CD8-positive, alpha-beta memory T cell (primary cell): ENCODE measurements around the gene PRRX1. TPM values are rescaled to one million over a fixed set of nuclear protein-coding genes. Genes with fewer than 3 reads are reported as not detected.

Experiments used
- CTCF ChIA-PET: fragments of 350-600 bp; sonication (Branson Sonifier 250); formaldehyde crosslinking; loops from one replicate; lab custom pipeline; 2021; ENCODE audit warnings: antibody characterized with exemption; lab: Charles Lee
- POLR2A ChIA-PET: fragments of 350-600 bp; sonication (Branson Sonifier 250); formaldehyde crosslinking; loops from one replicate; lab custom pipeline; 2021; ENCODE audit warnings: antibody characterized with exemption; lab: Charles Lee
- DNase-seq, 5 donors: peaks; one replicate each; pipeline versions ENCODE4 v3.0.0 to v3.0.0-alpha.2; 2020 to 2022; ENCODE audit warnings: mixed read lengths in 1 of 5
- H3K27ac ChIP-seq: one replicate; pipeline ENCODE4 v1.7.0; 2013; ENCODE audit warnings: low read depth, mild to moderate bottlenecking, low read length, moderate library complexity
- H3K27me3 ChIP-seq: 2 replicates; pipeline ENCODE4 v1.7.0; 2013; ENCODE audit warnings: low read length, mild to moderate bottlenecking; ENCODE audit not compliant: insufficient read depth, poor library complexity, severe bottlenecking
- H3K36me3 ChIP-seq: 2 replicates; pipeline ENCODE4 v1.7.0; 2013; ENCODE audit warnings: mild to moderate bottlenecking, low read length, moderate library complexity; ENCODE audit not compliant: insufficient read depth
- H3K4me1 ChIP-seq: 2 replicates; pipeline ENCODE4 v1.7.0; 2013; ENCODE audit warnings: mild to moderate bottlenecking, low read length, moderate library complexity; ENCODE audit not compliant: insufficient read depth
- H3K4me3 ChIP-seq: 2 replicates; pipeline ENCODE4 v1.7.0; 2013; ENCODE audit warnings: mild to moderate bottlenecking, low read length
- H3K9me3 ChIP-seq: 2 replicates; pipeline ENCODE4 v1.7.0; 2013; ENCODE audit warnings: mild to moderate bottlenecking, low read length
- H3K27ac Mint-ChIP-seq, 8 donors: one replicate each; pipeline ENCODE4 v1.8.0; 2020 to 2021; ENCODE audit warnings: mixed read lengths in 8 of 8, mild to moderate bottlenecking in 6 of 8, inconsistent platforms in 3 of 8, moderate library complexity in 3 of 8
- H3K27me3 Mint-ChIP-seq, 2 donors: one replicate each; pipeline ENCODE4 v1.8.0; 2020 to 2021; ENCODE audit warnings: mixed read lengths in 2 of 2, mild to moderate bottlenecking in 1 of 2, moderate library complexity in 1 of 2
- H3K36me3 Mint-ChIP-seq, 3 donors: one replicate each; pipeline ENCODE4 v1.8.0; 2020 to 2021; ENCODE audit warnings: mixed read lengths in 3 of 3, inconsistent platforms in 1 of 3, mild to moderate bottlenecking in 1 of 3
- H3K4me1 Mint-ChIP-seq, 3 donors: one replicate each; pipeline ENCODE4 v1.8.0; 2020 to 2021; ENCODE audit warnings: mixed read lengths in 3 of 3, inconsistent platforms in 1 of 3, mild to moderate bottlenecking in 1 of 3
- H3K4me3 Mint-ChIP-seq, 7 donors: one replicate each; pipeline ENCODE4 v1.8.0; 2020 to 2021; ENCODE audit warnings: mixed read lengths in 7 of 7, mild to moderate bottlenecking in 6 of 7, moderate library complexity in 4 of 7, inconsistent platforms in 2 of 7
- H3K9me3 Mint-ChIP-seq, 5 donors: one replicate each; pipeline ENCODE4 v1.8.0; 2020 to 2022; ENCODE audit warnings: mixed read lengths in 5 of 5, mild to moderate bottlenecking in 3 of 5, moderate library complexity in 2 of 5, inconsistent platforms in 1 of 5
- polyA plus RNA-seq: library from polyadenylated mRNA; unstranded; fragments of 300-500 nt; fragmentation: Illumina TruSeq; gene quantifications from one replicate; pipeline ENCODE4 v1.2.3, GENCODE V29; 2021
- total RNA-seq, 2 experiments: library from RNA; stranded (reverse); gene quantifications; one replicate each; pipeline ENCODE4 v1.2.3, GENCODE V29; 2021

PRRX1 gene
- total and polyA plus RNA-seq, 3 experiments from 2014 or later, result not detected

- Histone ChIP-seq H3K9me3 (no peaks in the 10 kb centered on the region), H3K27me3 (no peaks in the 10 kb centered on the region), H3K4me1 (no peaks in the 10 kb centered on the region), H3K36me3 (no peaks in the 10 kb centered on the region), H3K27ac (no peak overlapping the region), H3K4me3 (no peak overlapping the region)
- no peaks in the 10 kb centered on the region for H3K36me3 Mint-ChIP-seq
- no peaks in the 10 kb centered on the region for H3K4me1 Mint-ChIP-seq
- no peak overlapping the region for H3K4me3 Mint-ChIP-seq
- no peaks in the 10 kb centered on the region for H3K9me3 Mint-ChIP-seq
- ChIA-PET CTCF (no interaction called here), POLR2A (no interaction called here)
- no peak overlapping the region for H3K27ac Mint-ChIP-seq
- peaks cover 6 to 21% of the 10 kb centered on the region in 2 donors for H3K27me3 Mint-ChIP-seq
- no peak for DNase-seq
Observed at GRCh38 chr1:170731566-170732251, 67.8 kb downstream of the PRRX1 start.

- no peaks in the 10 kb centered on the region for H3K9me3 ChIP-seq
Observed at GRCh38 chr1:170732252-170732588, 68.3 kb downstream of the PRRX1 start.

GRCh38 chr1:170734412-170735175 is 70.7 kb downstream of the PRRX1 start:
- ChIA-PET POLR2A (no interaction called here), CTCF (no interaction called here)
- Mint-ChIP-seq H3K4me1 (no peaks in the 10 kb centered on the region), H3K27ac (no peak overlapping the region), H3K9me3 (no peaks in the 10 kb centered on the region), H3K4me3 (no peak overlapping the region), H3K27me3 (peaks cover 10 to 24% of the 10 kb centered on the region in 2 donors), H3K36me3 (no peaks in the 10 kb centered on the region)
- Histone ChIP-seq H3K27ac (no peak overlapping the region), H3K36me3 (no peaks in the 10 kb centered on the region), H3K9me3 (no peaks in the 10 kb centered on the region), H3K4me3 (no peak overlapping the region), H3K27me3 (no peaks in the 10 kb centered on the region), H3K4me1 (no peaks in the 10 kb centered on the region)
- DNase-seq, result no peak

More at GRCh38 chr1:170732252-170732588, 68.3 kb downstream of the PRRX1 start:
- ChIA-PET CTCF (no interaction called here), POLR2A (no interaction called here)
- Mint-ChIP-seq H3K9me3 (no peaks in the 10 kb centered on the region), H3K27me3 (peaks cover 5 to 20% of the 10 kb centered on the region in 2 donors), H3K4me3 (no peak overlapping the region), H3K36me3 (no peaks in the 10 kb centered on the region), H3K27ac (no peak overlapping the region), H3K4me1 (no peaks in the 10 kb centered on the region)
- Histone ChIP-seq H3K4me3 (no peak overlapping the region), H3K4me1 (no peaks in the 10 kb centered on the region), H3K27ac (no peak overlapping the region), H3K36me3 (no peaks in the 10 kb centered on the region), H3K27me3 (no peaks in the 10 kb centered on the region)
- DNase-seq, result no peak

GRCh38 chr1:170735366-170736263 is 71.7 kb downstream of the PRRX1 start:
- no peaks in the 10 kb centered on the region for H3K36me3 ChIP-seq
- ChIA-PET POLR2A (no interaction called here), CTCF (no interaction called here)
- Mint-ChIP-seq H3K27me3 (peaks cover 11 to 24% of the 10 kb centered on the region in 2 donors), H3K27ac (peak overlapping the region in 1 of 8 donors; percentile 1), H3K9me3 (peaks cover 0 to 3% (median 0%) of the 10 kb centered on the region in 5 donors), H3K4me1 (no peaks in the 10 kb centered on the region), H3K36me3 (no peaks in the 10 kb centered on the region), H3K4me3 (no peak overlapping the region)
- no peaks in the 10 kb centered on the region for H3K9me3 ChIP-seq
- DNase-seq, result no peak
- H3K4me1 ChIP-seq, result no peaks in the 10 kb centered on the region
- H3K27ac ChIP-seq, result no peak overlapping the region
- H3K4me3 ChIP-seq, result no peak overlapping the region
- H3K27me3 ChIP-seq, result no peaks in the 10 kb centered on the region

- Mint-ChIP-seq H3K27ac (no peak overlapping the region), H3K27me3 (peaks cover 16 to 24% of the 10 kb centered on the region in 2 donors), H3K4me3 (no peak overlapping the region), H3K9me3 (peaks cover 0 to 9% (median 4%) of the 10 kb centered on the region in 5 donors), H3K36me3 (no peaks in the 10 kb centered on the region), H3K4me1 (no peaks in the 10 kb centered on the region)
- DNase-seq, result no peak
- Histone ChIP-seq H3K27ac (no peak overlapping the region), H3K4me3 (no peak overlapping the region), H3K4me1 (no peaks in the 10 kb centered on the region), H3K27me3 (no peaks in the 10 kb centered on the region), H3K9me3 (no peaks in the 10 kb centered on the region), H3K36me3 (no peaks in the 10 kb centered on the region)
- POLR2A ChIA-PET, result no interaction called here
- CTCF ChIA-PET, result no interaction called here
Observed at GRCh38 chr1:170739803-170740202, 75.9 kb downstream of the PRRX1 start.

- no peak for DNase-seq
- no peak overlapping the region for H3K4me3 ChIP-seq
- H3K36me3 ChIP-seq, result no peaks in the 10 kb centered on the region
- Mint-ChIP-seq H3K36me3 (no peaks in the 10 kb centered on the region), H3K4me1 (no peaks in the 10 kb centered on the region), H3K9me3 (peaks cover 0 to 9% (median 5%) of the 10 kb centered on the region in 5 donors), H3K4me3 (no peak overlapping the region), H3K27me3 (peaks cover 11 to 15% of the 10 kb centered on the region in 2 donors), H3K27ac (no peak overlapping the region)
- no peak overlapping the region for H3K27ac ChIP-seq
- no peaks in the 10 kb centered on the region for H3K9me3 ChIP-seq
- ChIA-PET POLR2A (no interaction called here), CTCF (no interaction called here)
- H3K27me3 ChIP-seq, result no peaks in the 10 kb centered on the region
- no peaks in the 10 kb centered on the region for H3K4me1 ChIP-seq
Observed at GRCh38 chr1:170741678-170742077, 77.7 kb downstream of the PRRX1 start.

- no peaks in the 10 kb centered on the region for H3K36me3 Mint-ChIP-seq
- H3K9me3 Mint-ChIP-seq, result peaks cover 0 to 9% (median 5%) of the 10 kb centered on the region in 5 donors
- H3K4me3 Mint-ChIP-seq, result no peak overlapping the region
- H3K9me3 ChIP-seq, result no peaks in the 10 kb centered on the region
- H3K4me1 ChIP-seq, result no peaks in the 10 kb centered on the region
- ChIA-PET CTCF (no interaction called here), POLR2A (no interaction called here)
- H3K27me3 ChIP-seq, result no peaks in the 10 kb centered on the region
- H3K4me1 Mint-ChIP-seq, result no peaks in the 10 kb centered on the region
- no peaks in the 10 kb centered on the region for H3K36me3 ChIP-seq
- no peak overlapping the region for H3K4me3 ChIP-seq
- DNase-seq, result no peak
- H3K27me3 Mint-ChIP-seq, result peaks cover 4 to 16% of the 10 kb centered on the region in 2 donors
- H3K27ac Mint-ChIP-seq, result no peak overlapping the region
- H3K27ac ChIP-seq, result no peak overlapping the region
Observed at GRCh38 chr1:170742600-170742999, 78.7 kb downstream of the PRRX1 start.

- CTCF ChIA-PET, result no interaction called here
- Histone ChIP-seq H3K4me1 (no peaks in the 10 kb centered on the region), H3K4me3 (no peak overlapping the region), H3K27ac (no peak overlapping the region), H3K27me3 (no peaks in the 10 kb centered on the region), H3K9me3 (no peaks in the 10 kb centered on the region), H3K36me3 (no peaks in the 10 kb centered on the region)
- H3K4me1 Mint-ChIP-seq, result no peaks in the 10 kb centered on the region
- POLR2A ChIA-PET, result no interaction called here
- peaks cover 0 to 9% (median 5%) of the 10 kb centered on the region in 5 donors for H3K9me3 Mint-ChIP-seq
- no peak overlapping the region for H3K4me3 Mint-ChIP-seq
- no peaks in the 10 kb centered on the region for H3K36me3 Mint-ChIP-seq
- H3K27me3 Mint-ChIP-seq, result peaks cover 0 to 16% of the 10 kb centered on the region in 2 donors
- DNase-seq, result no peak
- no peak overlapping the region for H3K27ac Mint-ChIP-seq
Observed at GRCh38 chr1:170743083-170743482, 79.2 kb downstream of the PRRX1 start.
